Measurements from ENCODE around the gene PABPC1L2A. TPM values are rescaled to one million over a fixed set of nuclear protein-coding genes. Genes with fewer than 3 reads are reported as not detected.
"Not testable (repeated sequence)": the region's sequence is repeated elsewhere in the genome, so short reads cannot be mapped to it uniquely, and the experiment has no call there.

Gene PABPC1L2A
- total RNA-seq, 1 experiment from 2014 or later: 0.52 TPM

GRCh38 chrX:73126240-73126639, 46.9 kb upstream of the PABPC1L2A start:
- Histone ChIP-seq H3K18ac (ENCODE audit: insufficient read length, low read depth, low read length) (no peak overlapping the region), H3K9ac (ENCODE audit: extremely low read depth, insufficient read length, low read length) (no peak overlapping the region), H2BK15ac (ENCODE audit: low read depth, low read length) (no peak overlapping the region), H4K8ac (replicated peaks; ENCODE audit: insufficient read length, low read depth, low read length) (no peak overlapping the region), H2BK120ac (ENCODE audit: low read depth, low read length, poor library complexity, severe bottlenecking) (no peak overlapping the region), H3K23me2 (ENCODE audit: insufficient read length, low read depth, low read length, poor library complexity, severe bottlenecking) (no peaks in the 10 kb centered on the region), H3K27ac (ENCODE audit: insufficient read length, low read depth, low read length) (no peak overlapping the region), H3K4me1 (ENCODE audit: insufficient read depth, low read length) (no peaks in the 10 kb centered on the region), H2AK5ac (ENCODE audit: insufficient read length, low read length) (no peak overlapping the region), H3K56ac (ENCODE audit: insufficient read length, low read depth, low read length) (no peak overlapping the region), H3K27me3 (ENCODE audit: insufficient read depth, low read length) (no peaks in the 10 kb centered on the region), H4K91ac (ENCODE audit: insufficient read length, low read depth, low read length) (no peak overlapping the region), H2BK12ac (ENCODE audit: insufficient read length, low read depth, low read length) (no peak overlapping the region), H3K9me3 (ENCODE audit: control insufficient read depth, low read depth, low read length) (peaks cover 36% of the 10 kb centered on the region), H4K20me1 (ENCODE audit: control insufficient read depth, insufficient read depth, insufficient read length) (no peaks in the 10 kb centered on the region), H3K79me1 (ENCODE audit: insufficient read depth, low read depth, low read length, poor library complexity, severe bottlenecking) (no peaks in the 10 kb centered on the region), H2AFZ (ENCODE audit: low read length) (no peak overlapping the region), H3K23ac (ENCODE audit: insufficient read length, low read depth, low read length) (no peak overlapping the region), H3K79me2 (ENCODE audit: insufficient read depth, low read length) (no peaks in the 10 kb centered on the region), H2BK5ac (ENCODE audit: insufficient read length, low read length) (no peak overlapping the region), H3K4ac (ENCODE audit: low read depth, low read length) (no peak overlapping the region), H4K5ac (ENCODE audit: insufficient read length, low read depth, low read length) (no peak overlapping the region), H3T11ph (ENCODE audit: low read length) (no peak overlapping the region), H3K14ac (ENCODE audit: insufficient read depth, low read length) (no peak overlapping the region), H3K4me2 (ENCODE audit: insufficient read depth, insufficient read length, low read length) (no peak overlapping the region), H2BK20ac (ENCODE audit: low read depth, low read length, poor library complexity, severe bottlenecking) (no peak overlapping the region)
- Mint-ChIP-seq H3K4me3 (no peak overlapping the region), H3K27ac (no peak overlapping the region), H3K27me3 (ENCODE audit: low read depth) (no peaks in the 10 kb centered on the region; the same call in 1 of the 2 replicates), H3K4me1 (no peaks in the 10 kb centered on the region), H3K9me3 (peaks cover 62% of the 10 kb centered on the region in 2 experiments), H3K36me3 (ENCODE audit: insufficient read depth in 1 of 3, low read depth in 3 of 3) (peaks cover 0 to 5% (median 2%) of the 10 kb centered on the region in 3 experiments; a peak in 5 of 7 replicates)
- no peak for TF ChIP-seq CTCF (conservative IDR thresholded peaks at IDR 0.05)
- WGBS (ENCODE audit: extremely low coverage, insufficient read length, low lambda C conversion rate): no CpG with 5 or more reads among the region's 6 CpGs
- DNase-seq: no peak

- not testable (repeated sequence) for H3K14ac ChIP-seq (ENCODE audit: insufficient read depth, low read length)
These were observed 20.2 kb upstream of the PABPC1L2A start for GRCh38 chrX:73099505-73099904.

More at GRCh38 chrX:73099505-73099904, 20.2 kb upstream of the PABPC1L2A start:
- not testable (repeated sequence) for H3K4ac ChIP-seq (ENCODE audit: low read depth, low read length); H3K4me1 ChIP-seq (ENCODE audit: insufficient read depth, low read length); H2AFZ ChIP-seq (ENCODE audit: low read length); H2BK15ac ChIP-seq (ENCODE audit: low read depth, low read length); H3K27ac Mint-ChIP-seq; H3K4me1 Mint-ChIP-seq; H3K27me3 ChIP-seq (ENCODE audit: insufficient read depth, low read length); H3K27ac ChIP-seq (ENCODE audit: insufficient read length, low read depth, low read length); H3K79me2 ChIP-seq (ENCODE audit: insufficient read depth, low read length); H3K4me3 Mint-ChIP-seq; H3K23ac ChIP-seq (ENCODE audit: insufficient read length, low read depth, low read length); H4K20me1 ChIP-seq (ENCODE audit: control insufficient read depth, insufficient read depth, insufficient read length); H3K27me3 Mint-ChIP-seq (ENCODE audit: low read depth); H2BK5ac ChIP-seq (ENCODE audit: insufficient read length, low read length); H3K79me1 ChIP-seq (ENCODE audit: insufficient read depth, low read depth, low read length, poor library complexity, severe bottlenecking); H4K8ac ChIP-seq (replicated peaks; ENCODE audit: insufficient read length, low read depth, low read length); H2BK120ac ChIP-seq (ENCODE audit: low read depth, low read length, poor library complexity, severe bottlenecking); H3T11ph ChIP-seq (ENCODE audit: low read length); H3K18ac ChIP-seq (ENCODE audit: insufficient read length, low read depth, low read length); H2AK5ac ChIP-seq (ENCODE audit: insufficient read length, low read length); H2BK12ac ChIP-seq (ENCODE audit: insufficient read length, low read depth, low read length); H3K9ac ChIP-seq (ENCODE audit: extremely low read depth, insufficient read length, low read length); H3K4me2 ChIP-seq (ENCODE audit: insufficient read depth, insufficient read length, low read length); H4K91ac ChIP-seq (ENCODE audit: insufficient read length, low read depth, low read length); H3K23me2 ChIP-seq (ENCODE audit: insufficient read length, low read depth, low read length, poor library complexity, severe bottlenecking); H2BK20ac ChIP-seq (ENCODE audit: low read depth, low read length, poor library complexity, severe bottlenecking); H4K5ac ChIP-seq (ENCODE audit: insufficient read length, low read depth, low read length); DNase-seq; H3K56ac ChIP-seq (ENCODE audit: insufficient read length, low read depth, low read length)
- WGBS (ENCODE audit: extremely low coverage, insufficient read length, low lambda C conversion rate): no CpG with 5 or more reads among the region's 9 CpGs
- peaks cover 26% of the 10 kb centered on the region for H3K9me3 ChIP-seq (ENCODE audit: control insufficient read depth, low read depth, low read length)
- peaks cover 69 to 73% of the 10 kb centered on the region in 2 experiments for H3K9me3 Mint-ChIP-seq
- H3K36me3 Mint-ChIP-seq (ENCODE audit: insufficient read depth in 1 of 3, low read depth in 3 of 3): peaks cover 12 to 30% (median 27%) of the 10 kb centered on the region in 3 experiments

Data from H9 (cell line).